ENCODE data around the gene SLC66A1.

GRCh38 chr1:19360843-19361610 lies 48.9 kb downstream of the SLC66A1 start:
- TF ChIP-seq CTCF (IDR thresholded peaks at IDR 0.05; ENCODE audit: insufficient read depth, low read length) (no peak), REST (IDR thresholded peaks at IDR 0.05; ENCODE audit: insufficient replicate concordance, low read depth) (no peak), POLR2AphosphoS5 (IDR thresholded peaks at IDR 0.05; ENCODE audit: low read depth) (no peak), GABPA (IDR thresholded peaks at IDR 0.05; ENCODE audit: low read depth) (no peak)

Measured in HL-60 (cell line).